ENCODE results near the gene OR5H2. TPM values are rescaled to one million over a fixed set of nuclear protein-coding genes. Genes with fewer than 3 reads are reported as not detected.

OR5H2 gene
- total and polyA plus RNA-seq, 2 of the 4 experiments (the other 2 are of a cell fraction), result not detected

GRCh38 chr3:98233468-98233867 is 48.8 kb upstream of the OR5H2 start:
- H3K4me3 ChIP-seq (ENCODE audit: insufficient read depth, low read depth, low read length), result no peak overlapping the region
- no peaks in the 10 kb centered on the region for H3K79me1 ChIP-seq (ENCODE audit: low read depth in 1 of 2, low read length in 2 of 2)
- H3K4me1 ChIP-seq (ENCODE audit: control insufficient read depth, insufficient read depth, low read length), result no peaks in the 10 kb centered on the region
- no peaks in the 10 kb centered on the region for H3K9me3 ChIP-seq (ENCODE audit: control insufficient read depth, insufficient read depth, low read length)
- H4K91ac ChIP-seq (ENCODE audit: insufficient read depth, low read depth, low read length), result no peak overlapping the region
- no TSS peak for BruUV-seq (replicated peaks)
- H3K18ac ChIP-seq (ENCODE audit: low read depth, low read length), result no peak overlapping the region
- dilution Hi-C loops (cut with HindIII; ENCODE audit: low sequenced_read_pairs, unreplicated experiment) (no loop called here), in situ Hi-C loops (cut with MboI; ENCODE audit: low sequenced_read_pairs) (no loop called here), intact Hi-C loops (cut with micrococcal nuclease) (no loop called here)
- no peak overlapping the region for H2BK120ac ChIP-seq (ENCODE audit: low read depth, low read length)
- no peak overlapping the region for H3K27ac ChIP-seq (ENCODE audit: insufficient read depth, low read length)
- no peak overlapping the region for H3K14ac ChIP-seq (replicated peaks; ENCODE audit: low read depth, low read length)
- no peaks in the 10 kb centered on the region for H4K20me1 ChIP-seq (ENCODE audit: insufficient read depth, low read length)
- no peak overlapping the region for H3K4me2 ChIP-seq (ENCODE audit: low read depth, low read length)
- ATAC-seq (ENCODE audit: low read depth) (no peak), DNase-seq (no peak)
- no peak overlapping the region for H4K8ac ChIP-seq (ENCODE audit: low read depth in 2 of 2, low read length in 2 of 2)
- WGBS, 2 experiments (ENCODE audit: extremely low coverage in 2 of 2, insufficient read length in 1 of 2), result no CpG with 5 or more reads among the region's 5 CpGs
- no peak overlapping the region for H2BK5ac ChIP-seq (ENCODE audit: low read depth, low read length, poor library complexity, severe bottlenecking)
- no peak overlapping the region for H2AFZ ChIP-seq (replicated peaks; ENCODE audit: low read length, poor library complexity)
- no peak for TF ChIP-seq SMC3 (IDR thresholded peaks at IDR 0.05; ENCODE audit: low read depth, low read length)
- no peak for TF ChIP-seq USF2 (IDR thresholded peaks at IDR 0.05; ENCODE audit: low read depth, low read length)
- no peak for TF ChIP-seq MXI1 (IDR thresholded peaks at IDR 0.05; ENCODE audit: borderline replicate concordance, low read depth, low read length)
- no peak for TF ChIP-seq NFE2L2 (IDR thresholded peaks at IDR 0.05; ENCODE audit: low read depth, low read length)
- POLR2A ChIA-PET (ENCODE audit: unreplicated experiment), result no interaction called here
- H2BK20ac ChIP-seq (ENCODE audit: low read depth, low read length), result no peak overlapping the region
- H3K27me3 ChIP-seq (ENCODE audit: control insufficient read depth, insufficient read depth, low read length), result no peaks in the 10 kb centered on the region
- no peaks in the 10 kb centered on the region for H3K9me1 ChIP-seq (ENCODE audit: insufficient read depth, low read length)
- H4K5ac ChIP-seq (ENCODE audit: low read depth, low read length), result no peak overlapping the region
- no peak overlapping the region for H3K9ac ChIP-seq (ENCODE audit: low read depth, low read length)
- H2BK15ac ChIP-seq (ENCODE audit: low read depth, low read length), result no peak overlapping the region
- no peak overlapping the region for H3K4ac ChIP-seq (ENCODE audit: low read depth, low read length)
- H2AK9ac ChIP-seq (replicated peaks; ENCODE audit: low read depth, low read length, poor library complexity), result no peak overlapping the region
- H3K56ac ChIP-seq (ENCODE audit: extremely low read depth, insufficient read depth, low read length), result no peak overlapping the region
- H3K36me3 ChIP-seq (ENCODE audit: control insufficient read depth, insufficient read depth, low read length), result no peaks in the 10 kb centered on the region
- CTCF ChIA-PET, result no interaction called here
- no peak overlapping the region for H2AK5ac ChIP-seq (ENCODE audit: low read depth, low read length)
- no peak overlapping the region for H3K23ac ChIP-seq (ENCODE audit: low read depth, low read length)
